ENCODE results near the gene CCND3.
A peak's percentile ranks its signal among the peaks of the same experiment; 100 is the strongest.

The CCND3 gene

GRCh38 chr6:41920921-41921711 is 20.5 kb downstream of the CCND3 start, which contains the start of the genes BYSL and MED20:
Gene BYSL, plus strand, starts transcription at chr6:41921499. Its CDS starts 64 bp downstream, at chr6:41921563.
Gene MED20, minus strand, starts transcription at chr6:41921139. Its CDS starts 121 bp downstream, at chr6:41921018.
- peak; percentile 92 to 96 for DNase-seq

- no peak for DNase-seq
Observed at GRCh38 chr6:41917528-41917927, 24.1 kb downstream of the CCND3 start.

- no peak for DNase-seq
Observed at GRCh38 chr6:41914869-41915530, 26.6 kb downstream of the CCND3 start.

GRCh38 chr6:41914343-41914742 is 27.3 kb downstream of the CCND3 start:
- no peak for DNase-seq

GRCh38 chr6:41909727-41910126 is 31.9 kb downstream of the CCND3 start:
- DNase-seq = no peak

GRCh38 chr6:41901882-41902519 is 39.6 kb downstream of the CCND3 start:
- DNase-seq = peak; percentile 68 to 76

GRCh38 chr6:41900861-41901260 is 40.7 kb downstream of the CCND3 start:
- DNase-seq = no peak

- no peak for DNase-seq
Observed at GRCh38 chr6:41896281-41896680, 45.3 kb downstream of the CCND3 start.

- DNase-seq = peak; percentile 86 to 90
Observed at GRCh38 chr6:41895300-41896233, 46.0 kb downstream of the CCND3 start, which contains the start of gene USP49. Gene USP49, minus strand, starts transcription at chr6:41895375. Its CDS starts 88,392 bp downstream, at chr6:41806983.

GRCh38 chr6:41894366-41895299 is 47.0 kb downstream of the CCND3 start:
- no peak for DNase-seq

GRCh38 chr6:41892921-41893564 is 48.6 kb downstream of the CCND3 start:
- no peak for DNase-seq

GRCh38 chr6:41887331-41887751 is 54.3 kb downstream of the CCND3 start:
- DNase-seq = no peak

GRCh38 chr6:41885930-41886329 is 55.7 kb downstream of the CCND3 start:
- DNase-seq = no peak

- DNase-seq = no peak
Observed at GRCh38 chr6:41884957-41885356, 56.7 kb downstream of the CCND3 start.
